Measurements from ENCODE around the gene PIM1. TPM values are rescaled to one million over a fixed set of nuclear protein-coding genes. Genes with fewer than 3 reads are reported as not detected.

Gene PIM1
- total RNA-seq, 1 donor from 2014 or later = 41.5 TPM

DNA sequence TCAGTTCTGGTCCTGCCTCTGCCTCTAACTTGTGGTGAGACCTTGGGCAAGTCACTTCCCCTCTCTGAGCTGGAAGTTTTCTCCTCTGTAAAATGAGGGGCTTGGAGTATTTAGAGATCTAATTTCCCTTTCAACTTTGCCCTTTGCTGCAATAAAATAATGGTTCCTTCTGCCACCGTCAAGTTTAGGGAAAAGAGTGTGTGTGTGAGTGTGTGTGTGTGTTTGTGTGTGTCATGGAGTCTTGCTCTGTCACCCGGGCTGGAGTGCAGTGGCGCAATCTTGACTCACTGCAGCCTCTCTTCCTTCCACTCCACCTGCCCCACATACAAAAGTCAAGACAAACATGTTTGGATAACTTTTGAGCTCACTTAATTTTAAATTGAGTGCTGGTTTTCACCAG, 39.2 kb upstream of the PIM1 start:
- DNase-seq (ENCODE audit: extremely low spot score, unreplicated experiment) = no peak
- TF ChIP-seq, protein P1, sequence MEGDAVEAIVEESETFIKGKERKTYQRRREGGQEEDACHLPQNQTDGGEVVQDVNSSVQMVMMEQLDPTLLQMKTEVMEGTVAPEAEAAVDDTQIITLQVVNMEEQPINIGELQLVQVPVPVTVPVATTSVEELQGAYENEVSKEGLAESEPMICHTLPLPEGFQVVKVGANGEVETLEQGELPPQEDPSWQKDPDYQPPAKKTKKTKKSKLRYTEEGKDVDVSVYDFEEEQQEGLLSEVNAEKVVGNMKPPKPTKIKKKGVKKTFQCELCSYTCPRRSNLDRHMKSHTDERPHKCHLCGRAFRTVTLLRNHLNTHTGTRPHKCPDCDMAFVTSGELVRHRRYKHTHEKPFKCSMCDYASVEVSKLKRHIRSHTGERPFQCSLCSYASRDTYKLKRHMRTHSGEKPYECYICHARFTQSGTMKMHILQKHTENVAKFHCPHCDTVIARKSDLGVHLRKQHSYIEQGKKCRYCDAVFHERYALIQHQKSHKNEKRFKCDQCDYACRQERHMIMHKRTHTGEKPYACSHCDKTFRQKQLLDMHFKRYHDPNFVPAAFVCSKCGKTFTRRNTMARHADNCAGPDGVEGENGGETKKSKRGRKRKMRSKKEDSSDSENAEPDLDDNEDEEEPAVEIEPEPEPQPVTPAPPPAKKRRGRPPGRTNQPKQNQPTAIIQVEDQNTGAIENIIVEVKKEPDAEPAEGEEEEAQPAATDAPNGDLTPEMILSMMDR (conservative IDR thresholded peaks at IDR 0.05) = no peak
- Mint-ChIP-seq H3K27me3 (no peaks in the 10 kb centered on the region), H3K4me1 (ENCODE audit: unreplicated experiment) (peaks cover 55% of the 10 kb centered on the region), H3K4me3 (peak overlapping the region; percentile 48), H3K9me3 (no peaks in the 10 kb centered on the region), H3K36me3 (no peaks in the 10 kb centered on the region), H3K27ac (peak overlapping the region; percentile 88)

GRCh38 chr6:37131104-37131959, 38.6 kb upstream of the PIM1 start:
- DNase-seq (ENCODE audit: extremely low spot score, unreplicated experiment) = no peak
- peak overlapping the region; percentile 49 for H3K4me3 Mint-ChIP-seq
- TF ChIP-seq, protein P1 (conservative IDR thresholded peaks at IDR 0.05) = no peak
- H3K4me1 Mint-ChIP-seq (ENCODE audit: unreplicated experiment) = peaks cover 52% of the 10 kb centered on the region
- H3K36me3 Mint-ChIP-seq = no peaks in the 10 kb centered on the region
- no peaks in the 10 kb centered on the region for H3K27me3 Mint-ChIP-seq
- no peaks in the 10 kb centered on the region for H3K9me3 Mint-ChIP-seq
- peak overlapping the region; percentile 88 for H3K27ac Mint-ChIP-seq

- Mint-ChIP-seq H3K9me3 (no peaks in the 10 kb centered on the region), H3K4me3 (no peak overlapping the region), H3K27me3 (no peaks in the 10 kb centered on the region), H3K27ac (peak overlapping the region; percentile 88), H3K4me1 (ENCODE audit: unreplicated experiment) (peaks cover 54% of the 10 kb centered on the region), H3K36me3 (no peaks in the 10 kb centered on the region)
- no peak for DNase-seq (ENCODE audit: extremely low spot score, unreplicated experiment)
- TF ChIP-seq, protein P1 (conservative IDR thresholded peaks at IDR 0.05) = no peak
Measured at GRCh38 chr6:37131960-37132253, 38.0 kb upstream of the PIM1 start.

DNA sequence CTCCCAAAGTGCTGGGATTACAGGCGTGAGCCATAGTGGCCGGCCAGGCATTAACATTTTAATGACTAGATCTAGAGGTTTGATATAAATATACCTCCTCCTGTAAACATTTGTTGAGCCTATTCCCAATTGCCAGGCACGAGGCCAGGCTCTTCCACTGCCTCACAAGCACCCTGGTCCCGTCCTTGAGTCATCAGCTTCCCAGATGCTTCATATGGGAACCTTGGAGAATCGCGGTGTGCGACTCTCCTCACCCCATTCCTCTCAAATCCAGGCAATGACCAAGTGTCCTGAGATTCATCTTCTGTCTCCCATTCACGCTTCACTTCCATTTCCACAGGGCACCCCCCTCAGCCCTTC, 35.9 kb upstream of the PIM1 start:
- TF ChIP-seq, protein P1 (conservative IDR thresholded peaks at IDR 0.05) = no peak
- no peak overlapping the region for H3K4me3 Mint-ChIP-seq
- DNase-seq (ENCODE audit: extremely low spot score, unreplicated experiment) = no peak
- H3K9me3 Mint-ChIP-seq = peaks cover 4% of the 10 kb centered on the region
- H3K36me3 Mint-ChIP-seq = no peaks in the 10 kb centered on the region
- H3K4me1 Mint-ChIP-seq (ENCODE audit: unreplicated experiment) = peaks cover 61% of the 10 kb centered on the region
- peak overlapping the region; percentile 98 for H3K27ac Mint-ChIP-seq
- H3K27me3 Mint-ChIP-seq = no peaks in the 10 kb centered on the region

DNA sequence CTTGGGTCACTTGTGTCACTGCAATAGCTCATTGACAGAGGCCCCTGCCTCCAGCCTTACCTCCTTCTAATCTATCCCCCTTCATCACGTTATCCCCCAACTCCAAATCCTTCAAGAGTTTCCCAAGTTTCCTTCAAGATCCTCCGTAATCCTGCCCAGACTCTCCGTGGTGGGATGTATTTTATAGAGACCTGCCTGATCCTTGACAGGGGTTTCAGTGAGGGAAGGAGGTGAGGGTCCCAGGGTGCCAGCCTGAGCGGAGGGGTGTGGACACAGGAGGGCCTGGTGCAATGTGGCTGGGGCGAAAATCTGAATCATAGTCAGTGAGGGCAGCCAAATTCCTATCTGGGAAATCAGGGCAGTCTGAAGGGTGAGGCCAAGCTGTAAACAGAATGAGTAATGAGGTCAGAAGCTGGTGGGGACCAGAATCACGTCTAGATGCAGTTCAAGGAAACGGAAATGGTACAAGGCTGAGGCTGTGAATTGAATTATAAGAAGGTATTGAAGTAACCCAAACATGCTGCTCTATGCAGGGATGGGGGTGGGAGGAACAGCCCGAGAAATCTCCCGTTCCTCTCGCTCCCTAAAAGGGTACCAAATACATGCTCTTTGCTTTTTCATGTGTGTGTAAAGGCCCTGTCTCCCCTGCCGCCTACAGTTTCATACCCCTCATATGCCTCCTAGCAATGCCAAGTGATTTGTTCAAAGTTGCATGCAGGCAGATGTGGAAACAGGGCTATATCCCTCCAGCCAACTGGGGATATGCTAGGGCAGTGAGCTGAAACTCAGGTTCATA, 35.4 kb upstream of the PIM1 start:
- Mint-ChIP-seq H3K4me3 (peak overlapping the region; percentile 67), H3K4me1 (ENCODE audit: unreplicated experiment) (peaks cover 67% of the 10 kb centered on the region), H3K27ac (peak overlapping the region; percentile 98), H3K36me3 (no peaks in the 10 kb centered on the region), H3K9me3 (peaks cover 4% of the 10 kb centered on the region), H3K27me3 (no peaks in the 10 kb centered on the region)
- DNase-seq (ENCODE audit: extremely low spot score, unreplicated experiment) = no peak
- TF ChIP-seq, protein P1 (conservative IDR thresholded peaks at IDR 0.05) = no peak

All from type B pancreatic cell (in vitro differentiated cells).